ENCODE data around the gene APEX1.

Gene APEX1

DNA sequence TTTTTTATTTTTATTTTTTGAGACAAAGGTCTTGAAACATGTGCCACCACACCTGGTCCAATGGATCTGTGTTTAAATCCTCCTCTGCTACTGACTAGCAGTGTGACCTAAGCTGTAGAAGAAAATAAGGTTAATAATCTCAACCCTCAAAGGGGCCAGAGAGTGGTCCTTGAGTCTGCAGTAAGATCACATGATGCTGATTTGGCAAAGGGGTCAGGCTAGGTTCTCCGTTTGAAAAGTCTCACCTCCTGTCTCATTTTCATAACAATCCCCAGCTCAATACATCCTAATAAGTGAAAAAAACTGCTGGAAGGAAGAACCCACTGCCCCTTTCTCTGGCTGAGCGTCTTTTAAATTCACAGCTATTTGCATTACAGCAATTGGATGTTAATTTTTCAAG lies 33.8 kb upstream of the APEX1 start:
- no peaks in the 10 kb centered on the region for H3K9me3 ChIP-seq (ENCODE audit: control insufficient read depth, insufficient read depth, low read depth, low read length)
- peaks cover 9% of the 10 kb centered on the region; the same call in 1 of the 2 replicates for H3K4me1 ChIP-seq (ENCODE audit: control insufficient read depth, insufficient read depth, low read length)
- no peaks in the 10 kb centered on the region for H3K36me3 ChIP-seq (ENCODE audit: control insufficient read depth, insufficient read depth, low read length)
- H3K9ac ChIP-seq (ENCODE audit: low read length) = no peak overlapping the region
- H3K27ac ChIP-seq (ENCODE audit: low read depth, low read length) = no peak overlapping the region
- H3K4me3 ChIP-seq (ENCODE audit: low read depth, low read length) = no peak overlapping the region
- no peaks in the 10 kb centered on the region for H3K27me3 ChIP-seq (ENCODE audit: control insufficient read depth, insufficient read depth, low read length)

DNA sequence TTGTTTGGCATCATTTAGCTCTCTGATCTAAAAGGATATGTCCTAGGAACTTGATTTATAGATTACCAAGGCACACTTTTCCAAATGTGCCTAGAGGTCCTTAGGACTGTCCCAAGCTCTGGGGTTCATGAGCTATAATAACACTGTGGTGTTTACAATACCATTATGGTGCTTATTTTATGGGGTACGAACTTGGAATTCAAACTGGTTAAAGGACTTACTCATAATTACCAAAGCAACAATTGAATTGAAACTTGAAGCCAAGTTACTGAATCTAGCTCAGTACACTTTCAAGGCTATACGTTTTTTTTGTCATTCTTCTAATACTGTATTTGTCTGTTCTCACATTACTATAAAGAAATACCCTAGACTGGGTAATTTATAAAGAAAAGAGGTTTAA lies 32.1 kb upstream of the APEX1 start:
- no peak overlapping the region for H3K27ac ChIP-seq (ENCODE audit: low read depth, low read length)
- no peak overlapping the region for H3K9ac ChIP-seq (ENCODE audit: low read length)
- H3K9me3 ChIP-seq (ENCODE audit: control insufficient read depth, insufficient read depth, low read depth, low read length) = no peaks in the 10 kb centered on the region
- no peaks in the 10 kb centered on the region for H3K36me3 ChIP-seq (ENCODE audit: control insufficient read depth, insufficient read depth, low read length)
- H3K27me3 ChIP-seq (ENCODE audit: control insufficient read depth, insufficient read depth, low read length) = no peaks in the 10 kb centered on the region
- no peak overlapping the region for H3K4me3 ChIP-seq (ENCODE audit: low read depth, low read length)
- peaks cover 17% of the 10 kb centered on the region; the same call in 1 of the 2 replicates for H3K4me1 ChIP-seq (ENCODE audit: control insufficient read depth, insufficient read depth, low read length)

DNA sequence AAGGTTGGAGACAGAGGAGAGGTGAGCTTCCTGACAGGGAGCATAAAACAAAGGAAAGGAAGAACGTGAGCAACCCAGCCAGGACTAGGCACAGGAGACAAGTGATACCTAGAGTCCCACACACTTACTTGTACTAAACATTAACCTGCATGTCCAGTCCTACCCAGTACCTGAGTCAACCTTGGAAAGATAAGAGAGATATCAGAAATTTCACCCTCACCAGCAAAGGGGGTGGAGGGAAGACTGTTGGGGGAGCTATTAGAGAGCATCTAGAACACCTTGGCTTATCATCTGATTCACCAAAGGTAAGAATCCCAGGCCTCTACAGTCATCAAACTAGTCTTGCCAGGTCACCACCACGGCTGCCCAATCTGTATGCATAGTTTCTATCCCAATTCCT lies 30.2 kb upstream of the APEX1 start:
- Histone ChIP-seq H3K9me3 (ENCODE audit: control insufficient read depth, insufficient read depth, low read depth, low read length) (no peaks in the 10 kb centered on the region), H3K4me1 (ENCODE audit: control insufficient read depth, insufficient read depth, low read length) (peaks cover 22% of the 10 kb centered on the region; the same call in 1 of the 2 replicates), H3K27me3 (ENCODE audit: control insufficient read depth, insufficient read depth, low read length) (no peaks in the 10 kb centered on the region), H3K9ac (ENCODE audit: low read length) (no peak overlapping the region), H3K4me3 (ENCODE audit: low read depth, low read length) (no peak overlapping the region), H3K27ac (ENCODE audit: low read depth, low read length) (no peak overlapping the region), H3K36me3 (ENCODE audit: control insufficient read depth, insufficient read depth, low read length) (no peaks in the 10 kb centered on the region)

DNA sequence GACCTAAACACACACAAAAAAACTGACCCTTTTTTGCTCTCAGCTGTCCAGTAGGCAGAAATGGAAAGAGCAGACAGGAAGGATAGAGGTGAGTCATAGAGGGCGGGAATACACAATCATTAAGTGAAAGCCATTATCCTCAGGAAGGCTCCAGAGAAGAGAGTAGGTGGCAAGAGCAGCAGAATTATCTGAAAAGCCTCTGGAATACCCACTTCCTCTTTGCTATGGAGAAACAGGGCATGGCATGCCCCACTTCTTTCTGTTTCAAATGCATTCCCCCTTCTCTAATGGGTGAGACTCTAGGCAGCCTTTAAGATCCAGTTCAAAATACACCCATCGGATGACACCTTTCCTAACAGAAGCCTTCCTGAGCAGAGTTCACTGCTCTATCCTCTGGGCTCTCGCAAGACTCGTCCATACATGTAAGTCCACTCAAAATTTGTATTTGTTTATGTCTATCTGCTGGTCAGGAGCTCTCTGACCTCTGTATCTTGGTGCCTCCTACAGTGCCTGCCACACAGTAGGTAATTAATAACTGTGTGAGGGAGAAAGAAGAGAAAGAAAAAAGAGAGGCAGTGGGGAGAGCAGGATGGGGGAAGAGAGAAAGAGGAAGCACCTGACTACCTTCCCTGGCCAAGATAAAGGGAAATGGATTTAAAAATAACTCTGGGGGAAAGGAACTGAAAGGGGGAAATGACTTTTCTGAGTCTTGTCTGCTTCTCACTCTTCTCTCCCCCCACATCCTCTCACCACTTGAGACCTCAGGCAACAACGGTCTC lies 27.6 kb upstream of the APEX1 start:
- peak overlapping the region; percentile 15; the same call in 1 of the 2 replicates for H3K4me3 ChIP-seq (ENCODE audit: low read depth, low read length)
- peaks cover 16% of the 10 kb centered on the region; the same call in 1 of the 2 replicates for H3K4me1 ChIP-seq (ENCODE audit: control insufficient read depth, insufficient read depth, low read length)
- no peaks in the 10 kb centered on the region for H3K36me3 ChIP-seq (ENCODE audit: control insufficient read depth, insufficient read depth, low read length)
- H3K27me3 ChIP-seq (ENCODE audit: control insufficient read depth, insufficient read depth, low read length) = no peaks in the 10 kb centered on the region
- H3K27ac ChIP-seq (ENCODE audit: low read depth, low read length) = peak overlapping the region; percentile 47; the same call in 1 of the 2 replicates
- H3K9me3 ChIP-seq (ENCODE audit: control insufficient read depth, insufficient read depth, low read depth, low read length) = no peaks in the 10 kb centered on the region
- peak overlapping the region; percentile 41 for H3K9ac ChIP-seq (ENCODE audit: low read length)

DNA sequence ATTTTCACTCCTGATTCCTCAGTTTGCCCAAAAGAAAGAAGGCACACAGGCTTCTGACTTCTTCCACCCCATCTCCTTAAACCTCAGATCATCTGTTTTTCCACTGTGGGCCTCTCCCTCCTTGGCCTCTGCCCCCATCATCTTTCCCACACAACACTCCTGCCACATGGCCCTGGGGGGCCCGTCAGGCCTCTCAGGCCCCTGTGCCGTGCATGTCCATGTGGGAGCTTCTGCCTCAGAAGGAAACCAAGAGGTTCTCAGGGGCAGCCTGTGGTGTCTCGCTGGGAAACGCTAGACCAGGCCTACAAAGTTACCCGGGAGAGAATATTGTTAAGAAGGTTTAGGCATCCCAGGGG lies 27.0 kb upstream of the APEX1 start:
- Histone ChIP-seq H3K4me3 (ENCODE audit: low read depth, low read length) (no peak overlapping the region; the same call in 1 of the 2 replicates), H3K9me3 (ENCODE audit: control insufficient read depth, insufficient read depth, low read depth, low read length) (no peaks in the 10 kb centered on the region), H3K4me1 (ENCODE audit: control insufficient read depth, insufficient read depth, low read length) (peaks cover 16% of the 10 kb centered on the region; the same call in 1 of the 2 replicates), H3K27me3 (ENCODE audit: control insufficient read depth, insufficient read depth, low read length) (no peaks in the 10 kb centered on the region), H3K36me3 (ENCODE audit: control insufficient read depth, insufficient read depth, low read length) (no peaks in the 10 kb centered on the region), H3K27ac (ENCODE audit: low read depth, low read length) (no peak overlapping the region), H3K9ac (ENCODE audit: low read length) (no peak overlapping the region)

DNA sequence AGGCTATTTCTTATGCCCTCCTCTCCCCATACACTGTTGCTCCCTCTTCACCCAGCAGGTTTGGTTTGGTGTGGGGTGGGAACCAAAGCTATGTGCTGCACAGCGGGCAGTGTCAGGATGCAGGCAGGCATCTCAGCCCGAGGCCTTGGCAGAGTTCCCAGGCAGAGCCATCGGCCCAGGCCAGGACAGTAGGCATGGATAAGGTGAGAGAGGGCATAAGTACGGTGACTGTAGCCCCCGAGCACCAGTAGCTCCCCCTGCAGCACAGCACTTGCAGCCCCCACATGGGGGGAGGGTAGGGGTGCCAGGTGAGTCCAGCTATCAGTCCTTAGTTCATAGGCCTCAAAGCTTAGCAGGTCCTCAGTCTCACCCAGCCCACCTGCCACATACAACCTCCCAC lies 26.2 kb upstream of the APEX1 start:
- Histone ChIP-seq H3K9me3 (ENCODE audit: control insufficient read depth, insufficient read depth, low read depth, low read length) (no peaks in the 10 kb centered on the region), H3K9ac (ENCODE audit: low read length) (no peak overlapping the region), H3K27ac (ENCODE audit: low read depth, low read length) (no peak overlapping the region), H3K27me3 (ENCODE audit: control insufficient read depth, insufficient read depth, low read length) (no peaks in the 10 kb centered on the region), H3K4me1 (ENCODE audit: control insufficient read depth, insufficient read depth, low read length) (peaks cover 13% of the 10 kb centered on the region; the same call in 1 of the 2 replicates), H3K4me3 (ENCODE audit: low read depth, low read length) (no peak overlapping the region), H3K36me3 (ENCODE audit: control insufficient read depth, insufficient read depth, low read length) (no peaks in the 10 kb centered on the region)

DNA sequence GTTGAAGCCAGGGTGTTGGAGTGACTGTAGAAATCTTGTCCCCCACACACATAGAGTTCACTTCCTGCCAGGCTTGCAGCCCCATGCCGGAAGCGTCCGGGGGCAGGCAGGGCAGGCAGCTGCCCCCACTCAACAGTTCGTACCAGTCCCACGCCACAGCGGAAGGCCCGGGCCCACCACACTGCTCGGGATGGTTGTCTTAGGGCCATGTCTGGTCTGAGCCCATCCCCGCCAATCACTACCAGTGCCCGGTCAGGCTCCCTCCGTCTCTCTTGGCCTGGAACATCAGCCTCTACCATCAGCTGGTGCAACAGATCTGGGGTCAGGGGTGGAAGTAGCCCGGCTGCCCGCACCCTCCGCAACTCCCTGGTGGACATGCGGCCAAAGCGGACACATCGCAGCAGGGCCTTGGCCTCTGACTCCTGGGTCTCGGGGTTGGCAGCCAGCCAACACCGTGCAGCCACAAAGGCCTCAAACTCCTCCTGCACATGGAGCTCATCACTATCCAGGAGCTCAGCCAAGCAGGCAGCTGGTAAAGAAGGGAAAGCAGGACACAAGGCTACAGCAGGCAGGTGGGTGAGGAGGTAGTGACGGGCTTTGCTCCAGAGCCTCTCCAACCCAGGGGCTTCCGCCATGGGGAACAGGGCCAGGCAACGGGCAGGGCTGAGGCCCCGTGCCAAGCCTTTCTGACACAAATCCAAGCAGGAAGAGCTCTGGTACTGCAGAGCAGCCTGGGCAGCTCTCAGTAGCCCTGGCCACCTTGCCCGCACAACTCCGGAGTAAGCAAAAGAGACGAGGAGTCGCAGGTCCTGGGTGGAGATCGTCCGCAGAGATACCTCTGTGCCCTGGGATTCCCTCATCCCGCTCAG lies 25.0 kb upstream of the APEX1 start:
- H3K9me3 ChIP-seq (ENCODE audit: control insufficient read depth, insufficient read depth, low read depth, low read length) = no peaks in the 10 kb centered on the region
- H3K9ac ChIP-seq (ENCODE audit: low read length) = no peak overlapping the region
- H3K36me3 ChIP-seq (ENCODE audit: control insufficient read depth, insufficient read depth, low read length) = no peaks in the 10 kb centered on the region
- H3K4me3 ChIP-seq (ENCODE audit: low read depth, low read length) = no peak overlapping the region
- H3K27me3 ChIP-seq (ENCODE audit: control insufficient read depth, insufficient read depth, low read length) = no peaks in the 10 kb centered on the region
- peaks cover 17% of the 10 kb centered on the region; the same call in 1 of the 2 replicates for H3K4me1 ChIP-seq (ENCODE audit: control insufficient read depth, insufficient read depth, low read length)
- no peak overlapping the region for H3K27ac ChIP-seq (ENCODE audit: low read depth, low read length)

DNA sequence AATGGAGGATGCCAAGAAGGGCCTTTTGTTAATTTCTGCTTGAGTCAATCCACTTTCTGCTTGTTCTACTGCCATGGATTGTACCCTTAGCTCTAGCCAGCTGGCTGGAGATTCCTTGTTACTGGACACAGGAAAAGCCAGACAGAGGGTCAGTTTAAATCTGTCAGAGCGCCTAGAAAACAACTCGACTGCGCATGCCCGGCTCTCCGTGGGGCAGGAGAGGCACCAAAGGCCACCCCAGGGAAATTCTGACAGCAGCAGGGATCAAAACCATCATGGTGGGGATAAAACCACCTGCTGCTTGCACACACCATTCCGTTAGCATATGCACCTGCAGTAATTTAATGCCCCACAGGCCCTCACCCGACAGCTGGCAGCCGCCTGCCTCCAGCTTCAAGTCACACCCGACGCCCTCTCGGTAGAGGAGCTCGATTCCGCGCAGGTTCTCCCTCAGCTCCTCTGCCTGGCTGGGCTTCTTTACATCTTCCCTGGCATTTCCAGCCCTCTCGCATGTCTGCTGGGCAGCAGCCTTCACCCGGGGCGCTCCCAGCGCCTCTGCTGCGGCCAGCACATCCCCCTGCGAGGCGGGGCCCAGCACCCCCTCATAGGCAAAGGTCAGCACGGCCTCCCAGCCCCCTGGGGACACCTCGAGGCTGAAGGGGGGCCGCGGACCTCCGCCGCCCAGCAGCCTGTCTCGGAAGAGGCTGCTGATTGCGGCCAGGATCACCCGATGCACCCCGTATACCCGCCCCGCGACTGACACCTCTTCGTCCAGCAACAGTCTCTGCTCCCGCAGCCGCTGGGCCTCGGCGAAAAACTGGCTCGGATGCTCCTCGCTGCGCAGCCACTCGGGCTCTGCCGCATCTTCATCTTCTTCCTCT lies 20.1 kb upstream of the APEX1 start:
- no peaks in the 10 kb centered on the region for H3K27me3 ChIP-seq (ENCODE audit: control insufficient read depth, insufficient read depth, low read length)
- no peak overlapping the region for H3K27ac ChIP-seq (ENCODE audit: low read depth, low read length)
- no peak overlapping the region for H3K9ac ChIP-seq (ENCODE audit: low read length)
- no peak overlapping the region; the same call in 1 of the 2 replicates for H3K4me3 ChIP-seq (ENCODE audit: low read depth, low read length)
- peaks cover 7% of the 10 kb centered on the region; the same call in 1 of the 2 replicates for H3K4me1 ChIP-seq (ENCODE audit: control insufficient read depth, insufficient read depth, low read length)
- H3K9me3 ChIP-seq (ENCODE audit: control insufficient read depth, insufficient read depth, low read depth, low read length) = no peaks in the 10 kb centered on the region
- H3K36me3 ChIP-seq (ENCODE audit: control insufficient read depth, insufficient read depth, low read length) = no peaks in the 10 kb centered on the region

DNA sequence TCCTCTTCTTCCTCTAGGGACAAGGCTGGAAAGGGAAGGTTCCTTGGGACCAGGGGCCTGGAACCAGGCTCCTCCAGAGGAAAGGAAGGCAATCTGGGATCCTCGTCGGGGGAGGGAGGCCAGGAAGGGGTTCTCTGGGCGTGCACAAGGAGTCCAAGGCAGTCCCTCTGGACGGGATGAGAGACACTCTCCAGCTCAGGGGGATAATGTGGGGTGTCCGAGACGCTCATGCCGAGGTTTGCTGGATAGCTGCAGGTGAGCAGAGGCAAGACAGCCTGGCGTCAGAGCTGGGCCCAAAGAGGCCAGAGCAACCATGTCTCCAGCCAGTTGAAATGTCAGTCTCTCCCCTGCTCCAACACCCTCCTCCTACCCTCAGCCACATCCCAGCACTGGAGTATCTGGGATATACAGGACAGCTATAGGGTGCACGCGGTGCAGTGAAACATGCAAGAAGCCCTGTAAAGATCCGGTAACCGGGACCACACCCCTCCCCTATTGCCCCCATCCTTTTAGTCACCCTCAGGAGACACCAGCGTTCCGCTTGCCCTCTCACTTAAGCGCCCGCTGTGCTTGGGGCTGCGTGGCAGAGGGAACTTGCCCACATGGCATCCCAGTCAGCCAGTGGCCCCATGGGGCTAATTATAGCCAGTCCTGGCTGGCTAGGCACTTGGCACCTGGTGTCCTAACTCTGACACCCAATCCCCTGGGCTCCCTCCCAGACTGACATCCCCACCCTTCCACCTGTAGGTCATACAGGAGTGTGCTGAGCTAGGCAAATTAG lies 19.3 kb upstream of the APEX1 start, which contains the start of gene KLHL33:
Gene KLHL33, minus strand, starts transcription at position 585 of the 781 bp plus-strand sequence. Its CDS starts 355 bp downstream, at position 230.
- Histone ChIP-seq H3K27ac (ENCODE audit: low read depth, low read length) (no peak within 1 kb of the TSS), H3K4me1 (ENCODE audit: control insufficient read depth, insufficient read depth, low read length) (peaks cover 7% of the 10 kb centered on the region; the same call in 1 of the 2 replicates)

DNA sequence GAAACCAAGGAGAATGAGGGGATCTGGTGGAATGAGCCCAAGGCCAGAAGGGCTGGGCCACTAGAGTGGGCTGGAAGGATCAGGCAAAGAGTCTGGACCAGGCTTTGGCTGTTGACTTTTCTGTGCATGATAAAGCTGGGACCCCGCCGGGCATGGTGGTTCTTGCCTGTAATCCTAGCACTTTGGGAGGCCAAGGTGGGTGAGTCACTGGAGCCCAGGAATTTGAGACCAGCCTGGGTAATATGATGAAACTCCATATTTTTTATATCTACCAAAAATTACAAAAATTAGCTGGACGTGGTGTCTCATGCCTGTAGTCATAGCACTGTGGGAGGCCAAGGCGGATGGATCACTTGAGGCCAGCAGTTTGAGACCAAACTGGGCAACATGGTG lies 18.7 kb upstream of the APEX1 start:
- Histone ChIP-seq H3K36me3 (ENCODE audit: control insufficient read depth, insufficient read depth, low read length) (no peaks in the 10 kb centered on the region), H3K9me3 (ENCODE audit: control insufficient read depth, insufficient read depth, low read depth, low read length) (no peaks in the 10 kb centered on the region), H3K27ac (ENCODE audit: low read depth, low read length) (no peak overlapping the region), H3K4me3 (ENCODE audit: low read depth, low read length) (no peak overlapping the region), H3K4me1 (ENCODE audit: control insufficient read depth, insufficient read depth, low read length) (peaks cover 7% of the 10 kb centered on the region; the same call in 1 of the 2 replicates), H3K9ac (ENCODE audit: low read length) (no peak overlapping the region), H3K27me3 (ENCODE audit: control insufficient read depth, insufficient read depth, low read length) (no peaks in the 10 kb centered on the region)

More for the DNA sequence above, 19.3 kb upstream of the APEX1 start, which contains the start of gene KLHL33:
- Histone ChIP-seq H3K36me3 (ENCODE audit: control insufficient read depth, insufficient read depth, low read length) (no peaks in the 10 kb centered on the region), H3K4me3 (ENCODE audit: low read depth, low read length) (no peak within 1 kb of the TSS), H3K9me3 (ENCODE audit: control insufficient read depth, insufficient read depth, low read depth, low read length) (no peaks in the 10 kb centered on the region), H3K9ac (ENCODE audit: low read length) (no peak within 1 kb of the TSS), H3K27me3 (ENCODE audit: control insufficient read depth, insufficient read depth, low read length) (no peaks in the 10 kb centered on the region)

Data from HUES6 (cell line).